IMR-90 (cell line): ENCODE data around the gene SORL1. TPM values are rescaled to one million over a fixed set of nuclear protein-coding genes. Genes with fewer than 3 reads are reported as not detected.

ENCODE experiments used
- ATAC-seq: fragments of 200-7000 bp; cut with Tn5 transposase; 2 replicates; pipeline ENCODE4 v1.9.1; 2020; ENCODE audit warnings: low read depth, mild to moderate bottlenecking, moderate library complexity
- BruUV-seq: library from RNA; stranded (reverse); fragments of 400-500 nt; replicated peaks from 2 replicates; lab custom pipeline; 2021; lab: Mats Ljungman, UMichigan
- CTCF ChIA-PET: fragments of 300-600 bp; formaldehyde crosslinking; extraction: SDS; loops from one replicate; lab custom pipeline; 2021; ENCODE audit warnings: antibody characterized with exemption; lab: Yijun Ruan, JAX
- POLR2A ChIA-PET: fragments of 300-600 bp; sonication (Branson Sonifier 250); formaldehyde crosslinking; loops from one replicate; lab custom pipeline; 2022; ENCODE audit warnings: antibody characterized with exemption; ENCODE audit not compliant: unreplicated experiment; lab: Charles Lee
- DNase-seq: peaks from one replicate; pipeline ENCODE4 v3.0.0; 2013
- H2AFZ ChIP-seq: replicated peaks from 2 replicates; pipeline ENCODE3; 2013; ENCODE audit warnings: low read length, mild to moderate bottlenecking; ENCODE audit not compliant: poor library complexity
- H2AK5ac ChIP-seq: 2 replicates; pipeline ENCODE4 v1.6.1; 2013; ENCODE audit warnings: low read depth, low read length, inconsistent platforms
- H2AK9ac ChIP-seq: replicated peaks from 2 replicates; pipeline ENCODE3; 2013; ENCODE audit warnings: mild to moderate bottlenecking, low read depth, low read length, moderate library complexity; ENCODE audit not compliant: poor library complexity
- H2BK120ac ChIP-seq: 2 replicates; pipeline ENCODE4 v1.6.1; 2013; ENCODE audit warnings: low read depth, low read length, inconsistent platforms
- H2BK15ac ChIP-seq: 3 replicates; pipeline ENCODE4 v1.6.1; 2013; ENCODE audit warnings: low read depth, low read length, inconsistent platforms
- H2BK20ac ChIP-seq: 2 replicates; pipeline ENCODE4 v1.6.1; 2013; ENCODE audit warnings: low read depth, mild to moderate bottlenecking, inconsistent platforms, low read length, moderate library complexity
- H2BK5ac ChIP-seq: 2 replicates; pipeline ENCODE4 v1.6.1; 2013; ENCODE audit warnings: mild to moderate bottlenecking, low read depth, low read length, inconsistent platforms; ENCODE audit not compliant: poor library complexity, severe bottlenecking
- H3K14ac ChIP-seq: replicated peaks from 2 replicates; pipeline ENCODE4 v1.6.1; 2013; ENCODE audit warnings: low read depth, low read length, inconsistent platforms
- H3K18ac ChIP-seq: 2 replicates; pipeline ENCODE4 v1.6.1; 2013; ENCODE audit warnings: low read depth, low read length, control low read depth
- H3K23ac ChIP-seq: 2 replicates; pipeline ENCODE4 v1.6.1; 2013; ENCODE audit warnings: low read depth, low read length, inconsistent platforms
- H3K27ac ChIP-seq: 2 replicates; pipeline ENCODE4 v1.5.1; 2013; ENCODE audit warnings: mild to moderate bottlenecking, control low read depth, low read length; ENCODE audit not compliant: insufficient read depth
- H3K27me3 ChIP-seq: 2 replicates; pipeline ENCODE4 v1.6.1; 2013; ENCODE audit warnings: low read length; ENCODE audit not compliant: control insufficient read depth, insufficient read depth
- H3K36me3 ChIP-seq: 2 replicates; pipeline ENCODE4 v1.6.1; 2013; ENCODE audit warnings: low read length, mixed read lengths; ENCODE audit not compliant: control insufficient read depth, insufficient read depth
- H3K4ac ChIP-seq: 2 replicates; pipeline ENCODE4 v1.6.1; 2013; ENCODE audit warnings: low read depth, low read length, inconsistent platforms
- H3K4me1 ChIP-seq: 2 replicates; pipeline ENCODE4 v1.6.1; 2013; ENCODE audit warnings: low read length, mixed read lengths; ENCODE audit not compliant: control insufficient read depth, insufficient read depth
- H3K4me2 ChIP-seq: 2 replicates; pipeline ENCODE4 v1.6.1; 2013; ENCODE audit warnings: low read depth, mild to moderate bottlenecking, control low read depth, low read length, moderate library complexity
- H3K4me3 ChIP-seq: 2 replicates; pipeline ENCODE4 v1.5.1; 2013; ENCODE audit warnings: low read depth, mild to moderate bottlenecking, control low read depth, low read length, moderate library complexity; ENCODE audit not compliant: insufficient read depth
- H3K56ac ChIP-seq: 2 replicates; pipeline ENCODE4 v1.6.1; 2013; ENCODE audit warnings: low read length, inconsistent platforms; ENCODE audit not compliant: insufficient read depth; ENCODE audit errors: extremely low read depth
- H3K79me1 ChIP-seq, 2 experiments: 2 replicates each; pipeline ENCODE4 v1.6.1; 2013; ENCODE audit warnings: low read length in 2 of 2, inconsistent platforms in 1 of 2, low read depth in 1 of 2
- H3K9ac ChIP-seq: 2 replicates; pipeline ENCODE4 v1.6.1; 2013; ENCODE audit warnings: low read depth, low read length, control low read depth
- H3K9me1 ChIP-seq: 2 replicates; pipeline ENCODE4 v1.6.1; 2013; ENCODE audit warnings: low read length, inconsistent platforms; ENCODE audit not compliant: insufficient read depth
- H3K9me3 ChIP-seq: 2 replicates; pipeline ENCODE4 v1.6.1; 2013; ENCODE audit warnings: low read length; ENCODE audit not compliant: control insufficient read depth, insufficient read depth
- H4K20me1 ChIP-seq: 2 replicates; pipeline ENCODE4 v1.6.1; 2013; ENCODE audit warnings: low read length, inconsistent platforms; ENCODE audit not compliant: insufficient read depth
- H4K5ac ChIP-seq: 2 replicates; pipeline ENCODE4 v1.6.1; 2013; ENCODE audit warnings: mild to moderate bottlenecking, low read depth, low read length, control low read depth
- H4K8ac ChIP-seq, 2 experiments: 2 replicates each; pipeline ENCODE4 v1.6.1; 2013; ENCODE audit warnings: low read depth in 2 of 2, low read length in 2 of 2, control low read depth in 1 of 2, inconsistent platforms in 1 of 2
- H4K91ac ChIP-seq: 2 replicates; pipeline ENCODE4 v1.6.1; 2013; ENCODE audit warnings: low read depth, low read length, inconsistent platforms; ENCODE audit not compliant: insufficient read depth
- BHLHE40 ChIP-seq: fragments of 150-350 bp; IDR thresholded peaks from 2 replicates; pipeline ENCODE4 v1.6.1; 2016; ENCODE audit warnings: mild to moderate bottlenecking, low read depth, low read length
- CEBPB ChIP-seq: IDR thresholded peaks from 2 replicates; pipeline ENCODE4 v1.6.1; 2012; ENCODE audit warnings: low read depth, low read length, improper control_type of control experiment
- CHD1 ChIP-seq: IDR thresholded peaks from 2 replicates; pipeline ENCODE4 v1.6.1; 2012; ENCODE audit warnings: low read depth, low read length, improper control_type of control experiment
- FOS ChIP-seq: fragments of 150-350 bp; IDR thresholded peaks from 2 replicates; pipeline ENCODE4 v1.6.1; 2016; ENCODE audit warnings: low read depth, low read length
- MAFK ChIP-seq: IDR thresholded peaks from 2 replicates; pipeline ENCODE4 v1.6.1; 2012; ENCODE audit warnings: low read depth, low read length, improper control_type of control experiment
- MAZ ChIP-seq: IDR thresholded peaks from 2 replicates; pipeline ENCODE4 v1.6.1; 2012; ENCODE audit warnings: low read depth, mild to moderate bottlenecking, low read length, improper control_type of control experiment, moderate library complexity, borderline replicate concordance
- MXI1 ChIP-seq: IDR thresholded peaks from 2 replicates; pipeline ENCODE4 v1.6.1; 2012; ENCODE audit warnings: low read depth, mild to moderate bottlenecking, low read length, moderate library complexity, borderline replicate concordance
- NFE2L2 ChIP-seq: fragments of 150-350 bp; IDR thresholded peaks from 2 replicates; pipeline ENCODE4 v1.6.1; 2016; ENCODE audit warnings: low read depth, mild to moderate bottlenecking, low read length
- POLR2A ChIP-seq: IDR thresholded peaks from 2 replicates; pipeline ENCODE4 v1.6.1; 2012; ENCODE audit warnings: mild to moderate bottlenecking, low read depth, low read length
- RAD21 ChIP-seq: IDR thresholded peaks from 2 replicates; pipeline ENCODE4 v1.6.1; 2012; ENCODE audit warnings: low read length, improper control_type of control experiment
- RCOR1 ChIP-seq: IDR thresholded peaks from 2 replicates; pipeline ENCODE4 v1.6.1; 2012; ENCODE audit warnings: mild to moderate bottlenecking, low read length, improper control_type of control experiment; ENCODE audit not compliant: insufficient replicate concordance
- RFX5 ChIP-seq: IDR thresholded peaks from 2 replicates; pipeline ENCODE4 v1.8.0; 2012; ENCODE audit warnings: low read depth, mild to moderate bottlenecking, low read length, moderate library complexity
- SMC3 ChIP-seq: fragments of 150-350 bp; IDR thresholded peaks from 2 replicates; pipeline ENCODE4 v1.6.1; 2016; ENCODE audit warnings: low read depth, mild to moderate bottlenecking, antibody characterized with exemption, low read length, moderate library complexity
- WGBS, 2 experiments: methylation state at CpG; one replicate each; pipeline versions ENCODE4 v1.1.5 to v1.1.7; 2013; ENCODE audit warnings: missing lambda C conversion rate in 2 of 2; ENCODE audit not compliant: insufficient read length in 1 of 2; ENCODE audit errors: extremely low coverage in 2 of 2; 5-methylcytosine and 5-hydroxymethylcytosine counted together
- dilution Hi-C: fragments of 300-500 bp; cut with HindIII; formaldehyde crosslinking; loops from one replicate; pipeline ENCODE4 v1.14.3; 2018; ENCODE audit warnings: low sequenced_read_pairs; ENCODE audit not compliant: unreplicated experiment
- in situ Hi-C: fragments of 300-500 bp; cut with MboI; formaldehyde crosslinking; loops from 3 replicates; pipeline ENCODE4 v1.14.3; 2019; ENCODE audit warnings: low sequenced_read_pairs, inconsistent platforms, mixed read lengths
- intact Hi-C: fragments of 100-400 bp; cut with micrococcal nuclease; formaldehyde crosslinking; loops from 2 replicates; pipeline ENCODE4 v1.10.0; 2022
- polyA plus RNA-seq, 3 experiments: library from polyadenylated mRNA; depleted of rRNA; stranded (reverse); fragments of >200 nt; gene quantifications; 2 replicates each; pipeline ENCODE4 v1.2.3, GENCODE V29; 2012; ENCODE audit warnings: low replicate concordance in 1 of 3
- total RNA-seq: library from RNA; depleted of rRNA; stranded (reverse); fragments of >200 nt; gene quantifications from 2 replicates; pipeline ENCODE4 v1.2.3, GENCODE V29; 2012
- TF ChIP-seq, protein P1 (sequence below): fragments of 150-350 bp; IDR thresholded peaks from 2 replicates; pipeline ENCODE4 v1.6.1; 2017; ENCODE audit warnings: mild to moderate bottlenecking, antibody characterized with exemption, low read length, low read depth
- TF ChIP-seq, protein P2 (sequence below): conservative IDR thresholded peaks from 2 replicates; pipeline ENCODE4 v1.5.1; 2012; ENCODE audit warnings: mild to moderate bottlenecking, low read depth, low read length, improper control_type of control experiment
- TF ChIP-seq, protein P3 (sequence below): fragments of 150-350 bp; IDR thresholded peaks from 2 replicates; pipeline ENCODE4 v1.6.1; 2016; ENCODE audit warnings: low read depth, mild to moderate bottlenecking, low read length, moderate library complexity, borderline replicate concordance

The SORL1 gene
- total and polyA plus RNA-seq, 2 of the 4 experiments (the other 2 are of a cell fraction), result 1.0 to 2.0 TPM

DNA sequence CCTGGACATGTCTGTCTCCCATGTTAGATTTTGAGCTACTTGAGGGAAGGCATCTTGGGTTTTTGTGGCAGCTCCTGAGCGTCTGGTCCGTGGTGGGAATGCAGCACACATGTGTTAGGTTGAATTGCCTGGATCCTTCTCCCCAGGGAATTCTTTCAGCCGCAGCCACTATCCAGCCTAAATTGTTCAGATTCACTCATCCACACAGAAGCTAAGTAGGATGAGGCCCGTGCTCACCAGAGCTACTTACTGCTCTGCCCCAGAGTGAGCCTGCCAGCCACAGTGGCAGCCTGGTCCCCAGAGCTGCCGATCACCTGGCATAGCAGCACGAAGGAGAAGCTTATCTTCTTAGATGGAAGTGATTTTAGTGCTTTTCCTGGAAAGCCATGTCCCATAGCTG lies 35.1 kb downstream of the SORL1 start:
- no CpG with 5 or more reads among the region's 6 CpGs for WGBS, 2 experiments
- Histone ChIP-seq H3K36me3 (no peaks in the 10 kb centered on the region), H4K20me1 (no peaks in the 10 kb centered on the region), H2BK15ac (no peak overlapping the region), H3K27ac (no peak overlapping the region), H3K9me3 (no peaks in the 10 kb centered on the region), H3K9ac (no peak overlapping the region), H3K9me1 (no peaks in the 10 kb centered on the region; the same call in 1 of the 2 replicates), H3K79me1 (no peaks in the 10 kb centered on the region), H3K23ac (no peak overlapping the region), H2AK9ac (no peak overlapping the region), H3K4me1 (peaks cover 2% of the 10 kb centered on the region; the same call in 1 of the 2 replicates), H2BK20ac (no peak overlapping the region), H2BK5ac (no peak overlapping the region), H3K27me3 (peaks cover 2% of the 10 kb centered on the region; the same call in 1 of the 2 replicates), H3K14ac (no peak overlapping the region), H2BK120ac (no peak overlapping the region), H4K91ac (no peak overlapping the region), H4K5ac (no peak overlapping the region), H4K8ac (no peak overlapping the region), H3K18ac (no peak overlapping the region), H3K4me3 (no peak overlapping the region), H3K4ac (no peak overlapping the region), H2AK5ac (no peak overlapping the region), H3K56ac (no peak overlapping the region), H2AFZ (no peak overlapping the region), H3K4me2 (no peak overlapping the region)
- POLR2A ChIA-PET, result interaction anchor here (0.6 kb wide), 1 partner anchor 21 kb away, joined by 3 read pairs; no protein-coding TSS in a partner anchor
- TF ChIP-seq NFE2L2, result no peak
- TF ChIP-seq SMC3, result no peak
- no peak for TF ChIP-seq MXI1
- TF ChIP-seq, protein P1, sequence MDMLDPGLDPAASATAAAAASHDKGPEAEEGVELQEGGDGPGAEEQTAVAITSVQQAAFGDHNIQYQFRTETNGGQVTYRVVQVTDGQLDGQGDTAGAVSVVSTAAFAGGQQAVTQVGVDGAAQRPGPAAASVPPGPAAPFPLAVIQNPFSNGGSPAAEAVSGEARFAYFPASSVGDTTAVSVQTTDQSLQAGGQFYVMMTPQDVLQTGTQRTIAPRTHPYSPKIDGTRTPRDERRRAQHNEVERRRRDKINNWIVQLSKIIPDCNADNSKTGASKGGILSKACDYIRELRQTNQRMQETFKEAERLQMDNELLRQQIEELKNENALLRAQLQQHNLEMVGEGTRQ, result no peak
- TF ChIP-seq, protein P2, sequence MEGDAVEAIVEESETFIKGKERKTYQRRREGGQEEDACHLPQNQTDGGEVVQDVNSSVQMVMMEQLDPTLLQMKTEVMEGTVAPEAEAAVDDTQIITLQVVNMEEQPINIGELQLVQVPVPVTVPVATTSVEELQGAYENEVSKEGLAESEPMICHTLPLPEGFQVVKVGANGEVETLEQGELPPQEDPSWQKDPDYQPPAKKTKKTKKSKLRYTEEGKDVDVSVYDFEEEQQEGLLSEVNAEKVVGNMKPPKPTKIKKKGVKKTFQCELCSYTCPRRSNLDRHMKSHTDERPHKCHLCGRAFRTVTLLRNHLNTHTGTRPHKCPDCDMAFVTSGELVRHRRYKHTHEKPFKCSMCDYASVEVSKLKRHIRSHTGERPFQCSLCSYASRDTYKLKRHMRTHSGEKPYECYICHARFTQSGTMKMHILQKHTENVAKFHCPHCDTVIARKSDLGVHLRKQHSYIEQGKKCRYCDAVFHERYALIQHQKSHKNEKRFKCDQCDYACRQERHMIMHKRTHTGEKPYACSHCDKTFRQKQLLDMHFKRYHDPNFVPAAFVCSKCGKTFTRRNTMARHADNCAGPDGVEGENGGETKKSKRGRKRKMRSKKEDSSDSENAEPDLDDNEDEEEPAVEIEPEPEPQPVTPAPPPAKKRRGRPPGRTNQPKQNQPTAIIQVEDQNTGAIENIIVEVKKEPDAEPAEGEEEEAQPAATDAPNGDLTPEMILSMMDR, result no peak
- TF ChIP-seq, protein P3, sequence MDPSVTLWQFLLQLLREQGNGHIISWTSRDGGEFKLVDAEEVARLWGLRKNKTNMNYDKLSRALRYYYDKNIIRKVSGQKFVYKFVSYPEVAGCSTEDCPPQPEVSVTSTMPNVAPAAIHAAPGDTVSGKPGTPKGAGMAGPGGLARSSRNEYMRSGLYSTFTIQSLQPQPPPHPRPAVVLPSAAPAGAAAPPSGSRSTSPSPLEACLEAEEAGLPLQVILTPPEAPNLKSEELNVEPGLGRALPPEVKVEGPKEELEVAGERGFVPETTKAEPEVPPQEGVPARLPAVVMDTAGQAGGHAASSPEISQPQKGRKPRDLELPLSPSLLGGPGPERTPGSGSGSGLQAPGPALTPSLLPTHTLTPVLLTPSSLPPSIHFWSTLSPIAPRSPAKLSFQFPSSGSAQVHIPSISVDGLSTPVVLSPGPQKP, result no peak
- TF ChIP-seq CHD1, result no peak
- TF ChIP-seq POLR2A, result no peak
- no peak for TF ChIP-seq RCOR1
- TF ChIP-seq BHLHE40, result no peak
- no peak for TF ChIP-seq MAZ
- no peak for TF ChIP-seq RAD21
- TF ChIP-seq RFX5, result no peak
- no peak for TF ChIP-seq FOS
- no peak for TF ChIP-seq MAFK
- TF ChIP-seq CEBPB, result no peak
- no TSS peak for BruUV-seq
- intact Hi-C loops, result no loop called here
- no peak for ATAC-seq
- CTCF ChIA-PET, result no interaction called here
- dilution Hi-C loops, result no loop called here
- in situ Hi-C loops, result no loop called here
- DNase-seq, result no peak
